ENCODE results near the gene RIC8B.
A peak's percentile ranks its signal among the peaks of the same experiment; 100 is the strongest.

The RIC8B gene

GRCh38 chr12:106870116-106870515, 95.6 kb downstream of the RIC8B start:
- no peak for DNase-seq

GRCh38 chr12:106871477-106871876, 97.0 kb downstream of the RIC8B start:
- DNase-seq: no peak

- peak; percentile 87 for DNase-seq
Observed at GRCh38 chr12:106873983-106874382, 99.5 kb downstream of the RIC8B start.

GRCh38 chr12:106878804-106879203, 104.3 kb downstream of the RIC8B start:
- DNase-seq: no peak

GRCh38 chr12:106879612-106880011, 105.1 kb downstream of the RIC8B start:
- no peak for DNase-seq

- DNase-seq: no peak
Observed at GRCh38 chr12:106883426-106883825, 108.9 kb downstream of the RIC8B start.

- no peak for DNase-seq
Observed at GRCh38 chr12:106885026-106885425, 110.5 kb downstream of the RIC8B start.

- DNase-seq: no peak
Observed at GRCh38 chr12:106885541-106886249, 111.2 kb downstream of the RIC8B start.

GRCh38 chr12:106886932-106887331, 112.5 kb downstream of the RIC8B start:
- no peak for DNase-seq

GRCh38 chr12:106888348-106888970, 114.0 kb downstream of the RIC8B start:
- no peak for DNase-seq

GRCh38 chr12:106889326-106889725, 114.8 kb downstream of the RIC8B start:
- DNase-seq: no peak

GRCh38 chr12:106889950-106890626, 115.6 kb downstream of the RIC8B start:
- no peak for DNase-seq

- DNase-seq: no peak
Observed at GRCh38 chr12:106892075-106892474, 117.6 kb downstream of the RIC8B start.

GRCh38 chr12:106893451-106893850, 119.0 kb downstream of the RIC8B start:
- DNase-seq: no peak

- no peak for DNase-seq
Observed at GRCh38 chr12:106894774-106895173, 120.3 kb downstream of the RIC8B start.

GRCh38 chr12:106896603-106897002, 122.1 kb downstream of the RIC8B start:
- no peak for DNase-seq

- DNase-seq: no peak
Observed at GRCh38 chr12:106897082-106897481, 122.6 kb downstream of the RIC8B start.

GRCh38 chr12:106897981-106898901, 123.8 kb downstream of the RIC8B start:
- DNase-seq: no peak

- no peak for DNase-seq
Observed at GRCh38 chr12:106900554-106900953, 126.1 kb downstream of the RIC8B start.

GRCh38 chr12:106901276-106901675, 126.8 kb downstream of the RIC8B start:
- no peak for DNase-seq

GRCh38 chr12:106902053-106902452, 127.6 kb downstream of the RIC8B start:
- no peak for DNase-seq

- no peak for DNase-seq
Observed at GRCh38 chr12:106903241-106903945, 128.9 kb downstream of the RIC8B start.

All from MV-4-11 (cell line).